HepG2 (cell line): ENCODE data around the gene DNAL4. TPM values are rescaled to one million over a fixed set of nuclear protein-coding genes. Genes with fewer than 3 reads are reported as not detected.

Source experiments
- ADNP ChIP-seq: sonication (generic); formaldehyde crosslinking; IDR thresholded peaks from 2 replicates; pipeline ENCODE4 v1.4.0; 2020; ENCODE audit warnings: missing genetic modification reagents
- ATF7 ChIP-seq, 2 experiments: fragments of 450-650 bp in 1 of 2; sonication (generic) in 1 of 2; formaldehyde crosslinking in 1 of 2; IDR thresholded peaks; 2 replicates each; pipeline versions ENCODE4 v1.4.0 to v1.6.1; 2016 to 2020; ENCODE audit warnings: antibody characterized with exemption in 1 of 2, mild to moderate bottlenecking in 1 of 2, missing genetic modification reagents in 1 of 2
- DNMT1 ChIP-seq: sonication (generic); formaldehyde crosslinking; IDR thresholded peaks from 2 replicates; pipeline ENCODE4 v1.5.1; 2020; ENCODE audit warnings: mild to moderate bottlenecking, missing genetic modification reagents
- E2F5 ChIP-seq: sonication (generic); formaldehyde crosslinking; conservative IDR thresholded peaks from 2 replicates; pipeline ENCODE4 v1.4.0; 2020; ENCODE audit warnings: missing genetic modification reagents
- ERF ChIP-seq: IDR thresholded peaks from 2 replicates; pipeline ENCODE4 v1.6.1; 2018; ENCODE audit warnings: missing biosample characterization, missing genetic modification reagents
- EZH2 ChIP-seq: conservative IDR thresholded peaks from 2 replicates; pipeline ENCODE4 v1.6.1; 2012; ENCODE audit warnings: mild to moderate bottlenecking, low read depth, low read length, moderate library complexity
- HNF4G ChIP-seq, 2 experiments: sonication (generic) in 1 of 2; formaldehyde crosslinking in 1 of 2; IDR thresholded peaks; 2 replicates each; pipeline versions ENCODE4 v1.4.0 to v1.6.1; 2011 to 2020; ENCODE audit warnings: borderline replicate concordance in 2 of 2, low read depth in 2 of 2, mild to moderate bottlenecking in 2 of 2, low read length in 1 of 2, missing genetic modification reagents in 1 of 2, moderate library complexity in 1 of 2
- HNRNPL ChIP-seq: fragments of 200-400 bp; formaldehyde crosslinking; IDR thresholded peaks from 2 replicates; pipeline ENCODE4 v1.6.1; 2017; ENCODE audit warnings: mild to moderate bottlenecking, low read depth, low read length
- HOXA5 ChIP-seq: sonication (generic); formaldehyde crosslinking; IDR thresholded peaks from 2 replicates; pipeline ENCODE4 v1.4.0; 2020; ENCODE audit warnings: missing genetic modification reagents
- HOXA7 ChIP-seq: sonication (generic); formaldehyde crosslinking; IDR thresholded peaks from 2 replicates; pipeline ENCODE4 v1.8.1; 2022; ENCODE audit warnings: mild to moderate bottlenecking, missing genetic modification reagents, moderate library complexity
- KAT8 ChIP-seq: IDR thresholded peaks from 2 replicates; pipeline ENCODE4 v1.6.1; 2016; ENCODE audit warnings: missing genetic modification reagents, missing compliant biosample characterization
- MAFF ChIP-seq: IDR thresholded peaks from 2 replicates; pipeline ENCODE4 v1.6.1; 2011; ENCODE audit warnings: low read depth, low read length, improper control_type of control experiment
- POLR2A ChIP-seq, 2 experiments: IDR thresholded peaks; 2 replicates each; pipeline ENCODE4 v1.6.1; 2011; ENCODE audit warnings: low read depth in 2 of 2, low read length in 2 of 2, mild to moderate bottlenecking in 1 of 2, moderate library complexity in 1 of 2; ENCODE audit not compliant: insufficient read depth in 1 of 2
- REST ChIP-seq, 2 experiments: IDR thresholded peaks; 2 replicates each; pipeline ENCODE4 v1.6.1; 2011 to 2012; ENCODE audit warnings: low read length in 2 of 2, borderline replicate concordance in 1 of 2, low read depth in 1 of 2, mild to moderate bottlenecking in 1 of 2, moderate library complexity in 1 of 2
- RFX1 ChIP-seq: fragments of 450-650 bp; IDR thresholded peaks from 2 replicates; pipeline ENCODE4 v1.6.1; 2017
- SETDB1 ChIP-seq: sonication (generic); formaldehyde crosslinking; IDR thresholded peaks from 2 replicates; pipeline ENCODE4 v1.5.1; 2020; ENCODE audit warnings: missing genetic modification reagents, mild to moderate bottlenecking, borderline replicate concordance
- YEATS4 ChIP-seq: sonication (generic); formaldehyde crosslinking; IDR thresholded peaks from 2 replicates; pipeline ENCODE4 v1.4.0; 2020; ENCODE audit warnings: missing genetic modification reagents, borderline replicate concordance
- ZBTB38 ChIP-seq: sonication (generic); formaldehyde crosslinking; IDR thresholded peaks from 2 replicates; pipeline ENCODE4 v1.5.1; 2020; ENCODE audit warnings: mild to moderate bottlenecking, missing genetic modification reagents
- ZNF558 ChIP-seq: sonication (generic); formaldehyde crosslinking; IDR thresholded peaks from 2 replicates; pipeline ENCODE4 v1.9.0; 2022; ENCODE audit warnings: mild to moderate bottlenecking, missing genetic modification reagents, borderline replicate concordance
- ZZZ3 ChIP-seq: sonication (generic); formaldehyde crosslinking; IDR thresholded peaks from 2 replicates; pipeline ENCODE4 v1.4.0; 2020; ENCODE audit warnings: missing genetic modification reagents, mild to moderate bottlenecking, borderline replicate concordance
- polyA plus RNA-seq, 8 experiments: library from polyadenylated mRNA; depleted of rRNA in 3 of 8; stranded (reverse) in 7 of 8; unstranded in 1 of 8; fragments of >200 nt; fragmentation: Illumina TruSeq in 4 of 8; extraction: Trizol in 4 of 8; gene quantifications; 2 replicates each; pipeline versions ENCODE4 v1.2.1 to v1.2.3, GENCODE V29; 2011 to 2016; ENCODE audit warnings: low read depth in 4 of 8, missing spikeins in 1 of 8, mixed read lengths in 1 of 8; ENCODE audit not compliant: insufficient read depth in 1 of 8
- total RNA-seq, 5 experiments: library from RNA; depleted of rRNA; stranded (reverse); fragments of >200 nt; fragmentation: Illumina TruSeq; extraction: Trizol; gene quantifications; 2 replicates each; pipeline ENCODE4 v1.2.3, GENCODE V29; 2016; ENCODE audit warnings: low read depth in 1 of 5
- TF ChIP-seq, protein P1 (sequence below): sonication (generic); formaldehyde crosslinking; IDR thresholded peaks from 2 replicates; pipeline ENCODE4 v1.4.0; 2020; ENCODE audit warnings: missing genetic modification reagents
- TF ChIP-seq, protein P2 (sequence below): sonication (generic); formaldehyde crosslinking; IDR thresholded peaks from 2 replicates; pipeline ENCODE4 v1.8.0; 2022; ENCODE audit warnings: mild to moderate bottlenecking, missing genetic modification reagents, moderate library complexity
- TF ChIP-seq, protein P3 (sequence below): sonication (generic); formaldehyde crosslinking; conservative IDR thresholded peaks from 2 replicates; pipeline ENCODE4 v1.8.0; 2022; ENCODE audit warnings: low read depth, missing genetic modification reagents

Gene DNAL4
- total and polyA plus RNA-seq, 2 of the 13 experiments (the other 11 are each of a cell fraction or from before 2014, with no cell fraction given), result 8.0 to 10.7 TPM

DNA sequence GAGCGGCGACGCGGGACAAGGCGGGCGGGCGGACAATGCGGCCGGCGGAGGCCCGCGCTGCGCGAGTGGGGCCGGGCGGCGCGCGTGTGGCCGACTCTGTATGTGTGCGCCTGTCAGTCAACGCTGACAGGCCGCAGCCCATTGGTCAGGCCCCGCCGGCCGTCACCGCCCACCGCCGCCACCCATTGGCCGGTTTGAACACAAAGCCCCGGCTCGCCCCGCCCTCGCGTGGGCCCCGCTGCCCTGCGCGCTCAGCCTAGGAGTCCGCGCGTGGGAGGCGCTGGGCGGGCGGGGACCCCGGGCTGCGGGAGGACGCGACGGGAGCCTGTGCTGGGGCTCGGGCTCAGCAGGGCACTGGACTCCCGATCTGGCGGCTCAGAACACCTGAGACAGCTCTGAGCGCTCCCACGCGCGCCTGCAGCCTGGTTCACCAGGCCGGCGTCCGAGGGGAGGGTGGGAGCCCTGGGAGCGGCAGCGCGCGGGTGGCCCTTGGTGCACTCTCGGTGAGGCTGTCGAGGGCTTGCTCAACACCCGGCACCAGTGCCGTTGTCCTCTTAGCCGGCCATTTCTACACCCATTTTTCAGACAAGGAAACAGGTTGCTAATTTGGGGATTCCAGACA lies 37.9 kb downstream of the DNAL4 start, which contains the start of gene SUN2 (continued):
- TF ChIP-seq E2F5 (CRISPR knock-in tag) (no peak), MAFF (no peak), ERF (CRISPR knock-in tag) (no peak; the same call in 1 of the 2 replicates), ZNF558 (no peak), POLR2A (IDR thresholded peaks at IDR 0.05; ENCODE audit: insufficient read depth in 1 of 2, low read depth in 2 of 2, low read length in 2 of 2) (peak in 1 of 2 experiments; percentile 61; a peak in 1 of 4 replicates), HOXA5 (no peak), YEATS4 (CRISPR knock-in tag) (peak; percentile 38; the same call in 1 of the 2 replicates), REST (IDR thresholded peaks at IDR 0.05; ENCODE audit: borderline replicate concordance in 1 of 2, low read depth in 1 of 2, low read length in 2 of 2) (no peak), DNMT1 (CRISPR knock-in tag) (no peak), EZH2 (no peak), HNF4G (IDR thresholded peaks at IDR 0.05; ENCODE audit: borderline replicate concordance, low read depth, low read length) (no peak), HNF4G (CRISPR knock-in tag; IDR thresholded peaks at IDR 0.05; ENCODE audit: borderline replicate concordance, low read depth) (no peak), HNRNPL (no peak), RFX1 (no peak), ADNP (CRISPR knock-in tag) (no peak), ATF7 (IDR thresholded peaks at IDR 0.05) (no peak), ATF7 (CRISPR knock-in tag; IDR thresholded peaks at IDR 0.05) (no peak), KAT8 (CRISPR knock-in tag) (no peak), SETDB1 (CRISPR knock-in tag) (no peak), ZBTB38 (no peak; the same call in 1 of the 2 replicates), HOXA7 (no peak), ZZZ3 (CRISPR knock-in tag) (no peak)
- TF ChIP-seq, protein P1, sequence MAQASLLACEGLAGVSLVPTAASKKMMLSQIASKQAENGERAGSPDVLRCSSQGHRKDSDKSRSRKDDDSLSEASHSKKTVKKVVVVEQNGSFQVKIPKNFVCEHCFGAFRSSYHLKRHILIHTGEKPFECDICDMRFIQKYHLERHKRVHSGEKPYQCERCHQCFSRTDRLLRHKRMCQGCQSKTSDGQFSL (CRISPR knock-in tag), result no peak
- TF ChIP-seq, protein P2, sequence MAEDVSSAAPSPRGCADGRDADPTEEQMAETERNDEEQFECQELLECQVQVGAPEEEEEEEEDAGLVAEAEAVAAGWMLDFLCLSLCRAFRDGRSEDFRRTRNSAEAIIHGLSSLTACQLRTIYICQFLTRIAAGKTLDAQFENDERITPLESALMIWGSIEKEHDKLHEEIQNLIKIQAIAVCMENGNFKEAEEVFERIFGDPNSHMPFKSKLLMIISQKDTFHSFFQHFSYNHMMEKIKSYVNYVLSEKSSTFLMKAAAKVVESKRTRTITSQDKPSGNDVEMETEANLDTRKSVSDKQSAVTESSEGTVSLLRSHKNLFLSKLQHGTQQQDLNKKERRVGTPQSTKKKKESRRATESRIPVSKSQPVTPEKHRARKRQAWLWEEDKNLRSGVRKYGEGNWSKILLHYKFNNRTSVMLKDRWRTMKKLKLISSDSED, result no peak
- TF ChIP-seq, protein P3, sequence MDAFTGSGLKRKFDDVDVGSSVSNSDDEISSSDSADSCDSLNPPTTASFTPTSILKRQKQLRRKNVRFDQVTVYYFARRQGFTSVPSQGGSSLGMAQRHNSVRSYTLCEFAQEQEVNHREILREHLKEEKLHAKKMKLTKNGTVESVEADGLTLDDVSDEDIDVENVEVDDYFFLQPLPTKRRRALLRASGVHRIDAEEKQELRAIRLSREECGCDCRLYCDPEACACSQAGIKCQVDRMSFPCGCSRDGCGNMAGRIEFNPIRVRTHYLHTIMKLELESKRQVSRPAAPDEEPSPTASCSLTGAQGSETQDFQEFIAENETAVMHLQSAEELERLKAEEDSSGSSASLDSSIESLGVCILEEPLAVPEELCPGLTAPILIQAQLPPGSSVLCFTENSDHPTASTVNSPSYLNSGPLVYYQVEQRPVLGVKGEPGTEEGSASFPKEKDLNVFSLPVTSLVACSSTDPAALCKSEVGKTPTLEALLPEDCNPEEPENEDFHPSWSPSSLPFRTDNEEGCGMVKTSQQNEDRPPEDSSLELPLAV (CRISPR knock-in tag), result no peak
